NB4 (cell line): ENCODE data around the gene HAVCR2.

ENCODE experiments used
- DNase-seq: peaks from one replicate; pipeline ENCODE4 v3.0.0; 2010; ENCODE audit warnings: low read depth
- H3K4me3 ChIP-seq: one replicate; pipeline ENCODE4 v1.5.1; 2011; ENCODE audit warnings: mild to moderate bottlenecking, low read depth, low read length, moderate library complexity
- MYC ChIP-seq: IDR thresholded peaks from 2 replicates; pipeline ENCODE4 v1.6.1; 2011; ENCODE audit warnings: low read depth, low read length
- POLR2A ChIP-seq: IDR thresholded peaks from 2 replicates; pipeline ENCODE4 v1.6.1; 2011; ENCODE audit warnings: mild to moderate bottlenecking; ENCODE audit not compliant: insufficient read length; ENCODE audit errors: extremely low read depth
- TF ChIP-seq, protein P1 (sequence below): IDR thresholded peaks from one replicate; pipeline ENCODE4 v1.5.1; 2012; ENCODE audit warnings: low read depth, low read length
- TF ChIP-seq, protein P2 (sequence below): IDR thresholded peaks from 2 replicates; pipeline ENCODE4 v1.6.1; 2011; ENCODE audit warnings: low read depth, low read length

The HAVCR2 gene

DNA sequence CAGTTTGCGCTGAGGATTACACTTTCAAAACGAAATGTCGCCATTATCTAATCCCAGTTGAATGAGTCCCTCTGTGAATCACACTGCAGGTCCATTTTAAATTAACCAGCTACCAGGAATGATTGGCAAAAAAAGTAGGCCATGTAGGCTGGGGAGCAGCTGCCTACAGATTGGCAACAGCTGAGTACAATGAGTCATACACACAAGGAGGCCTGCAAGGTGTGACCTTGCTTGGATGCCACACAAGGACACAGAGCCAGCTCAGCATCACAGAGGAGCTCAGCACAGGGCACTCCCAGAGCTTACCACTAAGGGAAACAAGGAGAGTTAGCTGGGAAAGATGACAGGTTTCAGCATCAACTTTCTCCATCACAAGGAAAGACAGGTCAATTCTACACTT, 62.8 kb downstream of the HAVCR2 start:
- no peak for DNase-seq
- H3K4me3 ChIP-seq = no peak overlapping the region
- TF ChIP-seq, protein P1, sequence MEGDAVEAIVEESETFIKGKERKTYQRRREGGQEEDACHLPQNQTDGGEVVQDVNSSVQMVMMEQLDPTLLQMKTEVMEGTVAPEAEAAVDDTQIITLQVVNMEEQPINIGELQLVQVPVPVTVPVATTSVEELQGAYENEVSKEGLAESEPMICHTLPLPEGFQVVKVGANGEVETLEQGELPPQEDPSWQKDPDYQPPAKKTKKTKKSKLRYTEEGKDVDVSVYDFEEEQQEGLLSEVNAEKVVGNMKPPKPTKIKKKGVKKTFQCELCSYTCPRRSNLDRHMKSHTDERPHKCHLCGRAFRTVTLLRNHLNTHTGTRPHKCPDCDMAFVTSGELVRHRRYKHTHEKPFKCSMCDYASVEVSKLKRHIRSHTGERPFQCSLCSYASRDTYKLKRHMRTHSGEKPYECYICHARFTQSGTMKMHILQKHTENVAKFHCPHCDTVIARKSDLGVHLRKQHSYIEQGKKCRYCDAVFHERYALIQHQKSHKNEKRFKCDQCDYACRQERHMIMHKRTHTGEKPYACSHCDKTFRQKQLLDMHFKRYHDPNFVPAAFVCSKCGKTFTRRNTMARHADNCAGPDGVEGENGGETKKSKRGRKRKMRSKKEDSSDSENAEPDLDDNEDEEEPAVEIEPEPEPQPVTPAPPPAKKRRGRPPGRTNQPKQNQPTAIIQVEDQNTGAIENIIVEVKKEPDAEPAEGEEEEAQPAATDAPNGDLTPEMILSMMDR = no peak
- TF ChIP-seq MYC = no peak
- TF ChIP-seq, protein P2, sequence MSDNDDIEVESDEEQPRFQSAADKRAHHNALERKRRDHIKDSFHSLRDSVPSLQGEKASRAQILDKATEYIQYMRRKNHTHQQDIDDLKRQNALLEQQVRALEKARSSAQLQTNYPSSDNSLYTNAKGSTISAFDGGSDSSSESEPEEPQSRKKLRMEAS = no peak

DNA sequence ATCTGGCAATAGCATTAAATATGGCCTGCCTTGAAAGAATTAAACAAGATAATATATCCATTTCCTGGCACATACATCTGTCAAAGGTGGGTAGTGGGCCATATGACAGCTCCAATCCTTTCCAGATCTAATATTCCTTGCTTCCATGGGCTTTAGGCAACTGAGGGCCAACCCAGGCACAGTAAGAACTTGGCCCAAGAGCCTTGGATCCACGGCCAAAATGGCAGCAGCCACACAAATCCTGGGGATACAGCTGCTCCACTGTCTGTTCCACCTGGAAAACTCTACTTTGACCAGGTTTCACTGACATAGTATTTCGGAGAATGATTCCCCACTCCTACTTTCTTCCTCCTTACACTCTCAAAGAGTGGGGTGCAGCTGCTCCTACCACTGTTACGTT, 63.2 kb downstream of the HAVCR2 start:
- H3K4me3 ChIP-seq = no peak overlapping the region
- TF ChIP-seq MYC = no peak
- TF ChIP-seq, protein P2 = no peak
- DNase-seq = no peak

DNA sequence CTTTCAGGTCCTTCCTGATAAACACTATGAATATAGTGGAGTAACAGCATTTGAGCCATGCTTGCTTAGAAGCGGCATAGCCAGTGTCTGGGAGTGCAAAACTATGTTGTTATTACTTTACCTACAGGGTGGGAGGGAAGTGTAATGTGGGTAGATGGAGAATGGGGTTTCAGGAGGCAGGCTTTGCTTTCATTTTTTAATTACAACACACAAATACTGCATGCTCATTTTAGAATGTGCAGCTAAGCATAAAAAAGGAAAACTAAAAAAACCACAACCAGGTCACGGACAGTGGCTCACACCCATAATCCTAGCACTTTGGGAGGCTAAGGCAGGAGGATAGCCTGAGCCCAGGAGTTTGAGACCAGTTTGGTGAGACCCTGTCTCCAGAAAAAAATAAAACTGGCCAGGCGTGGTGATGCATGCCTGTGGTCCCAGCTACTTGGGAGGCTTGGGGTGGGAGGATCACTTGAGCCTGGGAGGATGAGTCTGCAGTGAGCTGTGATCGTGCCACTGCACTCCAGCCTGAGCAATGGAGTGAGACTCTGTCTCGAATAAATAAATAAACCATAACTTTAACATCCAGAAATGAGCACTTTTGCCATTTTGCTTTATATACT, 70.2 kb downstream of the HAVCR2 start:
- DNase-seq = no peak
- no peak overlapping the region for H3K4me3 ChIP-seq
- TF ChIP-seq, protein P1 = no peak
- TF ChIP-seq MYC (no peak), POLR2A (no peak)
- TF ChIP-seq, protein P2 = no peak
